Parathyroid adenoma (tissue), 2 donors: Measurements from ENCODE around the gene PALLD.

Source experiments
- H2AFZ ChIP-seq: fragments of 300-600 bp; sonication (generic); one replicate; pipeline ENCODE4 v1.7.0; 2017; ENCODE audit warnings: antibody characterized with exemption, mild to moderate bottlenecking
- H3K27ac ChIP-seq: fragments of 300-600 bp; sonication (generic); one replicate; pipeline ENCODE4 v1.7.0; 2017
- H3K27me3 ChIP-seq: fragments of 300-600 bp; sonication (generic); one replicate; pipeline ENCODE4 v1.7.0; 2017; ENCODE audit warnings: low read length; ENCODE audit not compliant: control insufficient read depth, insufficient read depth
- H3K36me3 ChIP-seq: fragments of 300-600 bp; sonication (generic); one replicate; pipeline ENCODE4 v1.7.0; 2017; ENCODE audit warnings: low read length; ENCODE audit not compliant: control insufficient read depth, insufficient read depth
- H3K4me1 ChIP-seq: fragments of 300-600 bp; sonication (generic); one replicate; pipeline ENCODE4 v1.7.0; 2017; ENCODE audit warnings: control low read depth
- H3K4me2 ChIP-seq: fragments of 300-600 bp; sonication (generic); one replicate; pipeline ENCODE4 v1.7.0; 2017; ENCODE audit warnings: low read length
- H3K4me3 ChIP-seq: fragments of 300-600 bp; sonication (generic); one replicate; pipeline ENCODE4 v1.7.0; 2017; ENCODE audit warnings: low read depth, low read length
- H3K79me2 ChIP-seq: fragments of 300-600 bp; sonication (generic); one replicate; pipeline ENCODE4 v1.7.0; 2017; ENCODE audit warnings: control low read depth
- H3K9ac ChIP-seq: fragments of 300-600 bp; sonication (generic); one replicate; pipeline ENCODE4 v1.7.0; 2017; ENCODE audit warnings: mild to moderate bottlenecking
- H3K9me3 ChIP-seq: fragments of 300-600 bp; sonication (generic); one replicate; pipeline ENCODE4 v1.7.0; 2017; ENCODE audit warnings: low read length; ENCODE audit not compliant: control insufficient read depth
- CTCF ChIP-seq: fragments of 300-600 bp; sonication (generic); IDR thresholded peaks from one replicate; pipeline ENCODE4 v1.7.0; 2017; ENCODE audit warnings: antibody characterized with exemption, mild to moderate bottlenecking
- donor health status: primary hyperparathyroidism.

Gene PALLD

GRCh38 chr4:168811786-168812651, 315.2 kb downstream of the PALLD start:
- no peak overlapping the region for H3K27ac ChIP-seq
- H3K4me2 ChIP-seq: no peak overlapping the region
- H3K4me3 ChIP-seq: no peak overlapping the region
- H2AFZ ChIP-seq: no peak overlapping the region
- no peaks in the 10 kb centered on the region for H3K9me3 ChIP-seq
- no peaks in the 10 kb centered on the region for H3K79me2 ChIP-seq
- H3K27me3 ChIP-seq: no peaks in the 10 kb centered on the region
- peaks cover 7% of the 10 kb centered on the region for H3K4me1 ChIP-seq
- TF ChIP-seq CTCF: no peak
- no peaks in the 10 kb centered on the region for H3K36me3 ChIP-seq
- H3K9ac ChIP-seq: no peak overlapping the region

GRCh38 chr4:168812806-168813205, 316.0 kb downstream of the PALLD start:
- Histone ChIP-seq H2AFZ (no peak overlapping the region), H3K4me2 (no peak overlapping the region), H3K9me3 (no peaks in the 10 kb centered on the region), H3K4me3 (no peak overlapping the region), H3K9ac (no peak overlapping the region), H3K4me1 (peaks cover 8% of the 10 kb centered on the region), H3K79me2 (no peaks in the 10 kb centered on the region), H3K27ac (no peak overlapping the region), H3K27me3 (no peaks in the 10 kb centered on the region), H3K36me3 (no peaks in the 10 kb centered on the region)
- no peak for TF ChIP-seq CTCF

GRCh38 chr4:168813890-168814289, 317.0 kb downstream of the PALLD start:
- H3K9me3 ChIP-seq: no peaks in the 10 kb centered on the region
- no peak for TF ChIP-seq CTCF
- H3K9ac ChIP-seq: no peak overlapping the region
- no peaks in the 10 kb centered on the region for H3K36me3 ChIP-seq
- no peak overlapping the region for H3K27ac ChIP-seq
- no peak overlapping the region for H3K4me2 ChIP-seq
- no peaks in the 10 kb centered on the region for H3K79me2 ChIP-seq
- H3K27me3 ChIP-seq: no peaks in the 10 kb centered on the region
- no peak overlapping the region for H2AFZ ChIP-seq
- H3K4me3 ChIP-seq: no peak overlapping the region
- H3K4me1 ChIP-seq: peaks cover 8% of the 10 kb centered on the region

GRCh38 chr4:168815379-168816345, 318.8 kb downstream of the PALLD start:
- Histone ChIP-seq H3K9ac (no peak overlapping the region), H3K4me1 (peaks cover 8% of the 10 kb centered on the region), H3K36me3 (no peaks in the 10 kb centered on the region), H3K27ac (no peak overlapping the region), H3K4me2 (no peak overlapping the region), H3K4me3 (no peak overlapping the region), H3K79me2 (no peaks in the 10 kb centered on the region), H2AFZ (no peak overlapping the region), H3K27me3 (no peaks in the 10 kb centered on the region), H3K9me3 (no peaks in the 10 kb centered on the region)
- no peak for TF ChIP-seq CTCF
